C4-2B (cell line): ENCODE results near the gene KRT79.

ENCODE experiments used
- H3K27ac ChIP-seq: fragments of 450-650 bp; 2 replicates; pipeline ENCODE4 v1.5.1; 2017
- ZFX ChIP-seq: fragments of 450-650 bp; IDR thresholded peaks from 2 replicates; pipeline ENCODE4 v1.6.1; 2017
- TF ChIP-seq, protein P1 (sequence below): fragments of 450-650 bp; conservative IDR thresholded peaks from 2 replicates; pipeline ENCODE4 v1.5.1; 2017; ENCODE audit warnings: mild to moderate bottlenecking

Gene KRT79

DNA sequence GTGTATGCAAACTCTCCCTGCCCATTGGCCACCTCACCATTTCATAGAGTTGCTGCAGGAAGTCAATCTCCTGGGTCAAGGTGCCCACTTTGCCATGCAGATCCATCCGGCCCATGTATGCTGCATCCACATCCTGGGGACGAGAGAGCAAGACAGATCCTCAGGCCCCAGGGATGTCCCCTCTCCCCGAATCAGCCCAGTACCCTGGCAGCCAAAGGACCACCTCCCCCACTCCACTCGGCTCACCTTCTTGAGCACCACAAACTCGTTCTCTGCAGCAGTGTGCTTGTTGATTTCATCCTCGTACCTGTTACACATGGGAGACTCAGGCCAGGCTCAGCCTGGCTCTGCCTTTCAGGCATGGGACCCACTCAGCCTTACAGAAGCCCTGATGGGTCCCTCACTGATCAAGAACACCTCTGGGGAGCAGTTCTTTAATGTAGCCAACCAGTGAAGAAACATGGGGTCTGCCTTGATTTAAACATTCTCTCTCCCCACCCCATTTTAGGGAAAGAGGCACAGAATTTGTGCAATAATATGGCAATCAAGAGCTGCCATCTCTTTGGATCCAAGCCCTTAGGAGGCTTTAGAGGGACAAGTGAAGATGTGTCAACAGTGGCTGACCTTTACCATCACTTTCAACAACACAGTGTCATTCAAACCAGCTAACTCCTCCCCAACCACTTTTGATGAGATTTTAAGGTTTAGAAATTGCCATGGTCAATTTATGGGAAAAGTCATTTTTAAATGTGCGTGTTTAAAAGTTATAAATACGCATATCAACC is 3.9 kb downstream of the KRT79 start:
- H3K27ac ChIP-seq = no peak overlapping the region
- TF ChIP-seq ZFX = no peak
- TF ChIP-seq, protein P1, sequence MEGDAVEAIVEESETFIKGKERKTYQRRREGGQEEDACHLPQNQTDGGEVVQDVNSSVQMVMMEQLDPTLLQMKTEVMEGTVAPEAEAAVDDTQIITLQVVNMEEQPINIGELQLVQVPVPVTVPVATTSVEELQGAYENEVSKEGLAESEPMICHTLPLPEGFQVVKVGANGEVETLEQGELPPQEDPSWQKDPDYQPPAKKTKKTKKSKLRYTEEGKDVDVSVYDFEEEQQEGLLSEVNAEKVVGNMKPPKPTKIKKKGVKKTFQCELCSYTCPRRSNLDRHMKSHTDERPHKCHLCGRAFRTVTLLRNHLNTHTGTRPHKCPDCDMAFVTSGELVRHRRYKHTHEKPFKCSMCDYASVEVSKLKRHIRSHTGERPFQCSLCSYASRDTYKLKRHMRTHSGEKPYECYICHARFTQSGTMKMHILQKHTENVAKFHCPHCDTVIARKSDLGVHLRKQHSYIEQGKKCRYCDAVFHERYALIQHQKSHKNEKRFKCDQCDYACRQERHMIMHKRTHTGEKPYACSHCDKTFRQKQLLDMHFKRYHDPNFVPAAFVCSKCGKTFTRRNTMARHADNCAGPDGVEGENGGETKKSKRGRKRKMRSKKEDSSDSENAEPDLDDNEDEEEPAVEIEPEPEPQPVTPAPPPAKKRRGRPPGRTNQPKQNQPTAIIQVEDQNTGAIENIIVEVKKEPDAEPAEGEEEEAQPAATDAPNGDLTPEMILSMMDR = no peak

DNA sequence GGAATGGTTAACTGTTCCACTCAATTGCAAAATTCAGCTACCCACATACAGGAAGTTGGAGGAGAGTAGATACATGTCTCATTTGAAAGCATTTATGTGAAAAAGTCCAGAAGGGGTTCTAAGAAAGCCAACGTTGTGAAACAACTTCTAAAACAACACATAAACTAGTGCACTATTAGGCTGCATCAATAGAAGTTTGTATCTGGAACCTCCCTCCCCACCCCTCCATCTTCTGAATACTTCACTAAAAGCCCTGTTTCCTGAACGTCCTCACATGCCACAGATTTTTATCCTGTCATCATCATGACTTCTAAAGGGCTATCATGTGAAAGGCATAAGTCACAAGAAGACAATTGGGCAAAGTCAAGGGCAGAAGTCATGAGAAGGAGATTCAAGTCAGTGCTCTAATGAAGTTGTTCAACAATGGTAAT is 5.5 kb downstream of the KRT79 start:
- no peak for TF ChIP-seq ZFX
- TF ChIP-seq, protein P1 = no peak
- H3K27ac ChIP-seq = no peak overlapping the region

DNA sequence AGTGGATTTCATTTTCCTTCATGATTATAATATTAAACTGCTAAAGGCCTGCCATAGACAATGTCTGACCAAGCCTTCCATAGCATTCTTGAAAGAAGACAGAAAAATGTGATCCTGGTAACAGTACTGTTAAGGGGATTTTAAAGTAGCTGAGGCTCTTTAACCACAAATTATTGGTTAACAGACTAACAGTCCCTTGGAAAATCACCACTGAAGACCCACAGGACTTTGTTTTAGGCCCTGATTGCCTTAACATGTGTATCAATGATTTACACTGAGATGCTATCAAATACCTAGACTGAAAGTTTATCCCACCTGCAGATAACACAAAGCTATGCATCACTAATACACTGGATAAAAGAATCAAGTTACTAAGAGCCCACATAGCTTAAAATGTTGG is 6.0 kb downstream of the KRT79 start:
- H3K27ac ChIP-seq = no peak overlapping the region
- TF ChIP-seq, protein P1 = no peak
- TF ChIP-seq ZFX = no peak

DNA sequence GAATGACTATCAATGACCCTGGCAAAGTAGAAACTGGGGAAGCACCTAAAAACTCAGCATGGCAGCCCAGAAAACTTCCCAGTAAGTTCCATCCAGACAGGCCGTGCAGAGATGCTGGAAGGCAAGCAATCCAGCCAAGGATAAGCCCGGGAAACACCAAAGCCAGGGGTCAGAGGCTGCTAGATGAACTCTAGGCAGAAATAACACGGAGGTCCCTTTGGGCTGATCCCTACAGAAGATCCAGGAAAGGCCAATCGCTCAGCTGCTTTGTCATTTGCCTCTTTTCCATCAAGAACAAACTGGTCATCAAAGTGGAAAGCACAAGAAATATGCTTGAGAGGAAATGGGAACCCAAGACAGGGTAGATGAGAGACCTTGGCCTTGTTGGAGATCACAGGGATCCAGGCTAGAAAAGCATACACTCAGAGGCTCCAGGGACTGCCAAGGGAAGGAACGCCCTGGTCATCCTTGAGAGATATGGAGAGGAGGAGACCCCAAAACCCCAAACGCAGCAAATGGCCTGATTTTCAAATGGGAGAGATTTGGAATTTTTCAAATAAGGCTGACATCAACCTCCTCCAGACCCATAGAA is 6.5 kb downstream of the KRT79 start:
- TF ChIP-seq, protein P1 = no peak
- TF ChIP-seq ZFX = no peak
- H3K27ac ChIP-seq = no peak overlapping the region

DNA sequence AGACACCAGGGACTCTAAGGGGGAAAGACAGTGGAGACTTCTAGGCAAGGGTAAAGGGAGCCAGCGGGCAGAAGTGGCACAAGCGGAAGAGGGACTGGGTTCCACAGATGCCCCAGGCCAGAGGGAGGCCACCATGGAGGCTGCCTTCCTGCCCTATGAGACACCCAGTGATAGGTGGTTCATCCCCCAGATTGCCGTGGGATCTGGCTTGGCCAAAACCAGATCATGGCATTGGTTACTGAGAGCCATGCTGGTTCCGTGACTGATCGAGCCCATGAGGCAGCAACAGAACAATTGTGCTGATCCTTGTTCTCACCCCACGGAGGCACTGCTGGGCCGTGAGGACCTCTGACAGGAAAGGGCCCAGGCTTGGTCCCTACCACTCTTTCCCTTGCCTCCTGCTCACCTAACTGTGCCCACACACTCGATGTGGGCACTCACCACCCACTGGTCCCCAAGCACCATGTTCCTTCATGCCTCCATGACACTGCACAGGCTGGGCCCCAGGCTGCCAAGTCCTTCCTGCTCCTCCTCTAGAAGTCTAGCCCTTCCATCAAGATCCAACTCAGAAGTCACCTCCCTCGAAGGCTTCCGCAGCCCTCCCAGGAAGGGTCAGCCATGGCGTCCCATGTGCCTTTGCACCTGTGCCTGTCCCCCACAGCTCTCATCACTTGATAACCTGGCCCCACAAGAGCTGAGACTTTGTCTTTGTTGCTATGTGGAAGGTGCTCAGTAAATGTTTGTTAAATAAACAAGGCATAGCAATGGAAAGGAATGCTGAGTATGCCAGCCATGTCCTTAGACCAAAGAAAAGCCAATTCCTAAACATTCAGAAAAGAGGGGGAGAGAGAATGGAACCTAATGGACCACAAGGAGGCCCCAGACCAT is 7.3 kb downstream of the KRT79 start:
- TF ChIP-seq, protein P1 = no peak
- no peak for TF ChIP-seq ZFX
- H3K27ac ChIP-seq = no peak overlapping the region

DNA sequence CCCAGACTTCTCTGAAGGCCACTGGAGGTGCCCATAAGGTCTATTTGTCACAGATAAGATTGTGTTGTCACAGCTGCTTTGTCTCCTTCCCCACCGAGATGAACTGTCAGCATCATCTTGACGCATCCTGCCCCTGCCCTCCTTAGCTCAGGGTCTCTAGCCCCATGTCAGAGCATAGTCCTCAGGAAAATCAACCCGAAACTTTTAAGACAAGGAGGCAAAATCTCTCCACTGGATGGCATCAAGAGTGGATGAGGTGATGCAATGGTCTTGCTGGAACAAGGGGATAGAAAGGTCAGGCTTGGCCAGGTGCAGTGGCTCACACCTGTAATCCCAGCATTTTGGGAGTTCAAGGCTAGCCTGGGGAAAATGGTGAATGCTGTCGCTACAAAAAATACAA is 8.2 kb downstream of the KRT79 start:
- no peak overlapping the region for H3K27ac ChIP-seq
- TF ChIP-seq, protein P1 = no peak
- TF ChIP-seq ZFX = no peak
